ENCODE data around the gene KCNH1. TPM values are rescaled to one million over a fixed set of nuclear protein-coding genes. Genes with fewer than 3 reads are reported as not detected.

The KCNH1 gene
- total RNA-seq, 1 donor from 2014 or later, result 0.21 TPM

GRCh38 chr1:210764536-210764935, 369.4 kb downstream of the KCNH1 start:
- no peak for DNase-seq (ENCODE audit: low read depth, low spot score)
- no peak overlapping the region for H3K4me3 Mint-ChIP-seq
- peaks cover 11% of the 10 kb centered on the region for H3K9me3 Mint-ChIP-seq
- TF ChIP-seq, protein P1, sequence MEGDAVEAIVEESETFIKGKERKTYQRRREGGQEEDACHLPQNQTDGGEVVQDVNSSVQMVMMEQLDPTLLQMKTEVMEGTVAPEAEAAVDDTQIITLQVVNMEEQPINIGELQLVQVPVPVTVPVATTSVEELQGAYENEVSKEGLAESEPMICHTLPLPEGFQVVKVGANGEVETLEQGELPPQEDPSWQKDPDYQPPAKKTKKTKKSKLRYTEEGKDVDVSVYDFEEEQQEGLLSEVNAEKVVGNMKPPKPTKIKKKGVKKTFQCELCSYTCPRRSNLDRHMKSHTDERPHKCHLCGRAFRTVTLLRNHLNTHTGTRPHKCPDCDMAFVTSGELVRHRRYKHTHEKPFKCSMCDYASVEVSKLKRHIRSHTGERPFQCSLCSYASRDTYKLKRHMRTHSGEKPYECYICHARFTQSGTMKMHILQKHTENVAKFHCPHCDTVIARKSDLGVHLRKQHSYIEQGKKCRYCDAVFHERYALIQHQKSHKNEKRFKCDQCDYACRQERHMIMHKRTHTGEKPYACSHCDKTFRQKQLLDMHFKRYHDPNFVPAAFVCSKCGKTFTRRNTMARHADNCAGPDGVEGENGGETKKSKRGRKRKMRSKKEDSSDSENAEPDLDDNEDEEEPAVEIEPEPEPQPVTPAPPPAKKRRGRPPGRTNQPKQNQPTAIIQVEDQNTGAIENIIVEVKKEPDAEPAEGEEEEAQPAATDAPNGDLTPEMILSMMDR (conservative IDR thresholded peaks at IDR 0.05), result no peak
- no peak overlapping the region for H3K27ac Mint-ChIP-seq (ENCODE audit: unreplicated experiment)
- H3K36me3 Mint-ChIP-seq (ENCODE audit: low read depth), result peaks cover 5% of the 10 kb centered on the region
- no peaks in the 10 kb centered on the region for H3K4me1 Mint-ChIP-seq
- peaks cover 7% of the 10 kb centered on the region for H3K27me3 Mint-ChIP-seq (ENCODE audit: low read depth)

DNA sequence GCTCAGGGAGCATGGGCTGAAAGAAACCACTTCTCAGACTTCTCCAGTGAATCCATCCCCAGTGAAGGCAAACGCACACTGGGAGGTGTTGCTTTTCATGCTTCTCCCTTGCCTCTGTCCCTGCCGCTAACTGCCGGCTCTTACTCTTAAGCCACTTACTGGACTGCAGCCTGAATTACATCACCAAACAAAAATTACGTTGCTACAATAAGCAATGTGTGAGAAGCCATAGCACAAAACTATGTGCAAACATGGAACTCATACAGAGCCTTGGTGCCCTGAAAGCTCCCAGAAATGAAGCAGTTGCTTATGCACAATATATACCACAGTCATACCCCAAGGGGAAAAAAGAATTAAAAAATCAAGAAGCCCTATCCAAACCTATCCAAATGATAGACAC, 375.2 kb downstream of the KCNH1 start:
- Mint-ChIP-seq H3K27ac (ENCODE audit: unreplicated experiment) (peak overlapping the region; percentile 76), H3K27me3 (ENCODE audit: low read depth) (peaks cover 7% of the 10 kb centered on the region), H3K9me3 (peaks cover 11% of the 10 kb centered on the region), H3K4me1 (peaks cover 19% of the 10 kb centered on the region), H3K36me3 (ENCODE audit: low read depth) (peaks cover 5% of the 10 kb centered on the region), H3K4me3 (no peak overlapping the region)
- DNase-seq (ENCODE audit: low read depth, low spot score), result no peak
- TF ChIP-seq, protein P1 (conservative IDR thresholded peaks at IDR 0.05), result no peak

DNA sequence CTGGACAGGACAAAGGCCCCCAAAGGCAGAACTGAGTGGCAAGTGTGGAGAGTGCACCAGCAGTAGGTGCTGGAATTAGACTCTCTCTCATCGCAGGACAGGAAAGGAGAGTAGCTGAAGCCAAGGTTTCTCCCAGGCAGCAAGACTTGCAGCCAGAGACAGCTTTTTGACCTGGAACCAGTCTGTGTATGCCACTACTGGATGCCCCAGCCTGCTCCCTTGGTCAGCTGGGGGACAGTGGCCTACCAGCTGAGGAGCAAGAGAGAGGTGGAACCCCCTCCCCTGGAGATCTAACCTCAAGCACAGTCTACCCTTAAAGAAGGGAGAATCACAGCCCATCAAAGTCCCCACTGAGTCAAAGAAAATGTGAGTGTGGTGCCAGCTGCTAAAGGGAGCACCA, 375.7 kb downstream of the KCNH1 start:
- H3K9me3 Mint-ChIP-seq, result peaks cover 11% of the 10 kb centered on the region
- peaks cover 5% of the 10 kb centered on the region for H3K27me3 Mint-ChIP-seq (ENCODE audit: low read depth)
- peaks cover 19% of the 10 kb centered on the region for H3K4me1 Mint-ChIP-seq
- DNase-seq (ENCODE audit: low read depth, low spot score), result no peak
- H3K36me3 Mint-ChIP-seq (ENCODE audit: low read depth), result peaks cover 5% of the 10 kb centered on the region
- no peak overlapping the region for H3K4me3 Mint-ChIP-seq
- no peak overlapping the region for H3K27ac Mint-ChIP-seq (ENCODE audit: unreplicated experiment)
- TF ChIP-seq, protein P1 (conservative IDR thresholded peaks at IDR 0.05), result no peak

DNA sequence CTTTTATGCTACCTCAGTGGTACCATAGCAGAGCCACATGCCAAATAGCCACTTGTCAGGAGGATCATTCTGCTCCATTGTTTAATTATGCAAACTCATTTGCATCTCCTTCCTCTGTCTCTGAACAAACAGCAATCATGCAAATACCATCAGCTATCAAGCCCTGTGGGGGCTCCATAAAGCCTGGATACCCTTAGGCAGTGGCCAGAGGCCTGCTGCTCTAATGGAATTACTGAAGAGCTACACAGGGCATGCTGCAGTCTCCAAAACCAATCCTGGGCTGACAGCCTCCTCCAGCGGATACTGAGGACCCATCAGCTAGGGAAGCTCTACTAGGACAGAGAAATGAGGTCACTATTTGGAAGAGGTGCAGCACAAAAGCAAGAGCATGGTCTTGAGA, 376.3 kb downstream of the KCNH1 start:
- Mint-ChIP-seq H3K4me1 (peaks cover 19% of the 10 kb centered on the region), H3K27me3 (ENCODE audit: low read depth) (peaks cover 3% of the 10 kb centered on the region), H3K9me3 (peaks cover 8% of the 10 kb centered on the region), H3K36me3 (ENCODE audit: low read depth) (peaks cover 5% of the 10 kb centered on the region), H3K4me3 (no peak overlapping the region), H3K27ac (ENCODE audit: unreplicated experiment) (no peak overlapping the region)
- TF ChIP-seq, protein P1 (conservative IDR thresholded peaks at IDR 0.05), result no peak
- no peak for DNase-seq (ENCODE audit: low read depth, low spot score)

DNA sequence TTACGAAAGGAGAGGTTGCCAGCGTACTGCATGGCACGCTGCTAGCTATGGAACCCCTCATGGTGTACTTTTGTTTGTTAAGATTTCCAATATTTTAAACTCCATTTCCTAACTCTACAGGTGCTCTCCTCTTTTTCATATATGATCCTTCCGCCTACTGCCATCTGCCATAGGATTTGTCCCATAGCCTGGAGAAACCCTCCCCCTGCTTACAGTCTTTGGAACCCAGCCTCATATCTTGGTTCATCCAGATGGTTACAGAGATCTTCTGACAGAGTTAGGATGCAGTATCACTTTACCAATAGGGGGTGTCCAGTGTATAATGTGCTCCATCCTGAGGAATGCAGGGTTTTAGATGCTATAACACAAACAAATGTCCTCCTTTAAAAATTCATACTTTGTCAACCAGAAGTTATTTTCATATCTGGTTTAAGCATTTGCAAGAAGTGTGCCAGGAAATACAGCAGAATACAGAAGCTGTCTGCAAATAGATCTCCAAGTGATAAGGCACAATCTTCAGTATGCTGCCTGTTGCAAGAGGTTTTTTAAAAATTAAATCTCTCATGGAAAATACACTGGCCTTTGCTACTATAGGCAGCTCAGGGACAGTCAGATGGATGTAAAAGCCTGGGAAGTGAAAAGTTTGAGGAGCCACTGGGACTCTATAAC, 377.8 kb downstream of the KCNH1 start:
- no peak overlapping the region for H3K4me3 Mint-ChIP-seq
- H3K9me3 Mint-ChIP-seq, result peaks cover 5% of the 10 kb centered on the region
- no peak for DNase-seq (ENCODE audit: low read depth, low spot score)
- no peak overlapping the region for H3K27ac Mint-ChIP-seq (ENCODE audit: unreplicated experiment)
- H3K4me1 Mint-ChIP-seq, result peaks cover 19% of the 10 kb centered on the region
- peaks cover 2% of the 10 kb centered on the region for H3K36me3 Mint-ChIP-seq (ENCODE audit: low read depth)
- no peaks in the 10 kb centered on the region for H3K27me3 Mint-ChIP-seq (ENCODE audit: low read depth)
- TF ChIP-seq, protein P1 (conservative IDR thresholded peaks at IDR 0.05), result no peak

Measured in neural crest cell (in vitro differentiated cells).